ENCODE data around the gene KCNS3. TPM values are rescaled to one million over a fixed set of nuclear protein-coding genes. Genes with fewer than 3 reads are reported as not detected.

Gene KCNS3
- polyA plus RNA-seq, 1 of the 3 experiments (the other 2 are of a cell fraction), result 0.07 TPM

GRCh38 chr2:17830053-17831034, 48.1 kb upstream of the KCNS3 start (continued):
- TF ChIP-seq MAX (IDR thresholded peaks at IDR 0.05; ENCODE audit: low read depth) (0 out of 2 replicates have a peak, but pooled peaks have one; percentile 42), TEAD4 (IDR thresholded peaks at IDR 0.05; ENCODE audit: borderline replicate concordance, insufficient read depth) (no peak)

- no peak overlapping the region for H3K4me2 ChIP-seq
- no peak overlapping the region for H3K4me3 ChIP-seq (ENCODE audit: low read depth in 2 of 2, low read length in 1 of 2)
- no peaks in the 10 kb centered on the region for H3K9me2 ChIP-seq
- TF ChIP-seq CHD2 (IDR thresholded peaks at IDR 0.05; ENCODE audit: low read length, partially characterized antibody) (no peak), CTCF (IDR thresholded peaks at IDR 0.05) (no peak), MAX (IDR thresholded peaks at IDR 0.05; ENCODE audit: low read depth) (no peak), EZH2phosphoT487 (IDR thresholded peaks at IDR 0.05; ENCODE audit: borderline replicate concordance, low read depth) (no peak), NFIC (IDR thresholded peaks at IDR 0.05; ENCODE audit: borderline replicate concordance) (no peak)
- no peaks in the 10 kb centered on the region; the same call in 1 of the 2 replicates for H3K27me3 ChIP-seq (ENCODE audit: insufficient read depth)
- no peak for DNase-seq
- POLR2A ChIA-PET, result no interaction called here
- 58% methylated on average over 2 of the region's 2 CpGs for WGBS (ENCODE audit: low lambda C conversion rate)
- H3K9me3 ChIP-seq, result no peaks in the 10 kb centered on the region
- no peak overlapping the region for H3K27ac ChIP-seq (ENCODE audit: low read depth in 2 of 2, low read length in 1 of 2)
- no peaks in the 10 kb centered on the region for H4K20me1 ChIP-seq (ENCODE audit: insufficient read depth)
- no peak overlapping the region for H3K9ac ChIP-seq
- no peak overlapping the region for H2AFZ ChIP-seq (ENCODE audit: low read depth)
- H3F3A ChIP-seq (replicated peaks; ENCODE audit: insufficient read depth), result no peaks in the 10 kb centered on the region
- peaks cover 0 to 6% of the 10 kb centered on the region in 2 experiments; a peak in 1 of 4 replicates for H3K4me1 ChIP-seq (ENCODE audit: control insufficient read depth in 1 of 2, insufficient read depth in 2 of 2, low read depth in 1 of 2, low read length in 1 of 2)
- CTCF ChIA-PET, result interaction anchor here (0.6 to 1.0 kb wide), 2 partner anchors 36 to 344 kb away, joined by 3 read pairs; no protein-coding TSS in a partner anchor
- H3K79me2 ChIP-seq (ENCODE audit: insufficient read depth), result no peaks in the 10 kb centered on the region
- H3K36me3 ChIP-seq (replicated peaks in 1 of 2; ENCODE audit: control insufficient read depth in 1 of 2, insufficient read depth in 2 of 2, low read length in 1 of 2), result no peaks in the 10 kb centered on the region
These were observed 43.0 kb upstream of the KCNS3 start for GRCh38 chr2:17835516-17835915.

DNA sequence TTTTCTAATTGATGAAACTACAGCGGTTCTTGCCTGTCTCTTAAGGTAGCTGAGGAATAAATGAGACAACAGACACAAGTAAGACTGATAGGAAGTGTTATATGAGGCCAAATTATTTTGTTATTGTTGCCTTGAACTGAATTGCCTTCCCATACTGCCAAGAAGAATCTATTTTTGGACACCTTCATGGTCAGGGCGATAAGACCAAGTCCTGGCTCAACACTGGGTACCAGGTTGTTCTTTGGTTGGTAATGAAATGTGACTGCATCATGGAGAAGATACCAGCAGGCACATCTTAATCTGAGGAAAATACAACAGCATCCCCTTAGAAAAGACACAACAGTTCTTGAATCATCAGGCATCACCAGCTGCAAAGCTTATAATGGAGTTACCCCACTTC, 38.5 kb upstream of the KCNS3 start:
- POLR2A ChIA-PET, result no interaction called here
- Histone ChIP-seq H3K36me3 (replicated peaks in 1 of 2; ENCODE audit: control insufficient read depth in 1 of 2, insufficient read depth in 2 of 2, low read length in 1 of 2) (no peaks in the 10 kb centered on the region), H3K9ac (no peak overlapping the region), H4K20me1 (ENCODE audit: insufficient read depth) (no peaks in the 10 kb centered on the region), H3K27ac (ENCODE audit: low read depth in 2 of 2, low read length in 1 of 2) (no peak overlapping the region), H3K79me2 (ENCODE audit: insufficient read depth) (no peaks in the 10 kb centered on the region), H3K9me3 (no peaks in the 10 kb centered on the region), H3K4me1 (ENCODE audit: control insufficient read depth in 1 of 2, insufficient read depth in 2 of 2, low read depth in 1 of 2, low read length in 1 of 2) (no peaks in the 10 kb centered on the region), H3K9me2 (no peaks in the 10 kb centered on the region), H3K27me3 (ENCODE audit: insufficient read depth) (no peaks in the 10 kb centered on the region), H3K4me3 (ENCODE audit: low read depth in 2 of 2, low read length in 1 of 2) (no peak overlapping the region), H3K4me2 (no peak overlapping the region), H2AFZ (ENCODE audit: low read depth) (no peak overlapping the region), H3F3A (replicated peaks; ENCODE audit: insufficient read depth) (no peaks in the 10 kb centered on the region)
- DNase-seq, result no peak
- 16% methylated on average over 2 of the region's 2 CpGs for WGBS (ENCODE audit: low lambda C conversion rate)
- CTCF ChIA-PET, result interaction anchor here (1.2 kb wide), 1 partner anchor 9 kb away, joined by 3 read pairs; no protein-coding TSS in a partner anchor
- TF ChIP-seq, protein P1, sequence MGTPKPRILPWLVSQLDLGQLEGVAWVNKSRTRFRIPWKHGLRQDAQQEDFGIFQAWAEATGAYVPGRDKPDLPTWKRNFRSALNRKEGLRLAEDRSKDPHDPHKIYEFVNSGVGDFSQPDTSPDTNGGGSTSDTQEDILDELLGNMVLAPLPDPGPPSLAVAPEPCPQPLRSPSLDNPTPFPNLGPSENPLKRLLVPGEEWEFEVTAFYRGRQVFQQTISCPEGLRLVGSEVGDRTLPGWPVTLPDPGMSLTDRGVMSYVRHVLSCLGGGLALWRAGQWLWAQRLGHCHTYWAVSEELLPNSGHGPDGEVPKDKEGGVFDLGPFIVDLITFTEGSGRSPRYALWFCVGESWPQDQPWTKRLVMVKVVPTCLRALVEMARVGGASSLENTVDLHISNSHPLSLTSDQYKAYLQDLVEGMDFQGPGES (IDR thresholded peaks at IDR 0.05; ENCODE audit: low read depth, low read length), result no peak
- TF ChIP-seq TAF1 (IDR thresholded peaks at IDR 0.05; ENCODE audit: borderline replicate concordance, low read depth, low read length) (no peak), GABPA (IDR thresholded peaks at IDR 0.05; ENCODE audit: low read depth) (no peak), SIN3A (IDR thresholded peaks at IDR 0.05; ENCODE audit: borderline replicate concordance, low read depth, low read length) (no peak), JUND (IDR thresholded peaks at IDR 0.05) (no peak), NFIC (IDR thresholded peaks at IDR 0.05; ENCODE audit: borderline replicate concordance) (no peak), TEAD4 (IDR thresholded peaks at IDR 0.05; ENCODE audit: borderline replicate concordance, insufficient read depth) (no peak), POLR2AphosphoS5 (IDR thresholded peaks at IDR 0.05; ENCODE audit: low read depth, low read length) (no peak), MEF2A (IDR thresholded peaks at IDR 0.05; ENCODE audit: borderline replicate concordance, low read depth) (no peak), ZBTB33 (IDR thresholded peaks at IDR 0.05; ENCODE audit: borderline replicate concordance, low read depth) (no peak), TCF12 (IDR thresholded peaks at IDR 0.05) (no peak)
- TF ChIP-seq, protein P2, sequence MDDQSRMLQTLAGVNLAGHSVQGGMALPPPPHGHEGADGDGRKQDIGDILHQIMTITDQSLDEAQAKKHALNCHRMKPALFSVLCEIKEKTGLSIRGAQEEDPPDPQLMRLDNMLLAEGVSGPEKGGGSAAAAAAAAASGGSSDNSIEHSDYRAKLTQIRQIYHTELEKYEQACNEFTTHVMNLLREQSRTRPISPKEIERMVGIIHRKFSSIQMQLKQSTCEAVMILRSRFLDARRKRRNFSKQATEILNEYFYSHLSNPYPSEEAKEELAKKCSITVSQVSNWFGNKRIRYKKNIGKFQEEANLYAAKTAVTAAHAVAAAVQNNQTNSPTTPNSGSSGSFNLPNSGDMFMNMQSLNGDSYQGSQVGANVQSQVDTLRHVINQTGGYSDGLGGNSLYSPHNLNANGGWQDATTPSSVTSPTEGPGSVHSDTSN (IDR thresholded peaks at IDR 0.05), result no peak
